CD4-positive, alpha-beta T cell treated with Interleukin-15 for 4 hours (primary cell): Measurements from ENCODE around the gene SOX11.
"Not testable (repeated sequence)": the region's sequence is repeated elsewhere in the genome, so short reads cannot be mapped to it uniquely, and the experiment has no call there.

Experiments used
- DNase-seq: peaks from one replicate; pipeline ENCODE4 v3.0.0-alpha.2; 2020; ENCODE audit warnings: low spot score

Gene SOX11

GRCh38 chr2:5691985-5692529 lies at the start of gene SOX11:
TSS of gene SOX11 (plus strand) at chr2:5692384. CDS start at chr2:5692722, 338 bp downstream.
- DNase-seq: no peak

GRCh38 chr2:5652734-5653133 lies 39.5 kb upstream of the SOX11 start:
- DNase-seq: not testable (repeated sequence)

GRCh38 chr2:5653756-5654155 lies 38.4 kb upstream of the SOX11 start:
- DNase-seq: not testable (repeated sequence)

- no peak for DNase-seq
Measured at GRCh38 chr2:5657231-5657630, 35.0 kb upstream of the SOX11 start.

GRCh38 chr2:5660591-5660990 lies 31.6 kb upstream of the SOX11 start:
- DNase-seq: no peak

GRCh38 chr2:5661362-5661761 lies 30.8 kb upstream of the SOX11 start:
- no peak for DNase-seq

GRCh38 chr2:5664278-5664681 lies 27.9 kb upstream of the SOX11 start:
- DNase-seq: no peak

- no peak for DNase-seq
Measured at GRCh38 chr2:5665066-5665465, 27.1 kb upstream of the SOX11 start.

- DNase-seq: no peak
Measured at GRCh38 chr2:5666798-5667197, 25.4 kb upstream of the SOX11 start.

GRCh38 chr2:5667655-5668054 lies 24.5 kb upstream of the SOX11 start:
- DNase-seq: not testable (repeated sequence)

- no peak for DNase-seq
Measured at GRCh38 chr2:5668682-5669250, 23.4 kb upstream of the SOX11 start.

GRCh38 chr2:5672749-5673144 lies 19.4 kb upstream of the SOX11 start:
- no peak for DNase-seq

GRCh38 chr2:5673145-5674025 lies 18.8 kb upstream of the SOX11 start:
- no peak for DNase-seq

- no peak for DNase-seq
Measured at GRCh38 chr2:5674026-5674340, 18.2 kb upstream of the SOX11 start.

- DNase-seq: no peak
Measured at GRCh38 chr2:5677133-5677532, 15.1 kb upstream of the SOX11 start.

GRCh38 chr2:5683471-5683870 lies 8.7 kb upstream of the SOX11 start:
- no peak for DNase-seq

- DNase-seq: no peak
Measured at GRCh38 chr2:5685225-5685624, 7.0 kb upstream of the SOX11 start.

GRCh38 chr2:5686068-5686467 lies 6.1 kb upstream of the SOX11 start:
- DNase-seq: no peak

GRCh38 chr2:5686536-5686935 lies 5.6 kb upstream of the SOX11 start:
- DNase-seq: no peak

GRCh38 chr2:5689750-5690149 lies 2.4 kb upstream of the SOX11 start:
- no peak for DNase-seq

- DNase-seq: no peak
Measured at GRCh38 chr2:5690286-5690685, 1.9 kb upstream of the SOX11 start.

GRCh38 chr2:5690718-5691220 lies 1.4 kb upstream of the SOX11 start:
- no peak for DNase-seq

- no peak for DNase-seq
Measured at GRCh38 chr2:5691221-5691984, 781 bp upstream of the SOX11 start.
